Sigmoid colon (tissue), 7 donors: Measurements from ENCODE around the gene SMAD3. TPM values are rescaled to one million over a fixed set of nuclear protein-coding genes. Genes with fewer than 3 reads are reported as not detected.

ENCODE experiments used
- DNase-seq: peaks from one replicate; pipeline ENCODE4 v3.0.0-alpha.2; 2019
- H3K27ac ChIP-seq, 4 donors: fragments of 200-600 bp; sonication (generic); one replicate each; pipeline ENCODE4 v1.5.1; 2016 to 2019; ENCODE audit warnings: mild to moderate bottlenecking in 1 of 4
- H3K27me3 ChIP-seq, 3 donors: fragments of 200-600 bp; sonication (generic); one replicate each; pipeline ENCODE4 v1.5.1; 2019; ENCODE audit warnings: mild to moderate bottlenecking in 1 of 3
- H3K36me3 ChIP-seq, 4 donors: fragments of 200-600 bp; sonication (generic); one replicate each; pipeline ENCODE4 v1.5.1; 2016 to 2019
- H3K4me1 ChIP-seq, 4 donors: fragments of 200-600 bp; sonication (generic); one replicate each; pipeline ENCODE4 v1.5.1; 2017 to 2019
- H3K4me3 ChIP-seq, 4 donors: fragments of 200-600 bp; sonication (generic); one replicate each; pipeline ENCODE4 v1.5.1; 2017 to 2019; ENCODE audit warnings: mild to moderate bottlenecking in 2 of 4, moderate library complexity in 1 of 4
- H3K9me3 ChIP-seq, 4 donors: fragments of 200-600 bp in 3 of 4; sonication (generic) in 3 of 4; one replicate each; pipeline versions ENCODE4 v1.5.1 to v1.6.1; 2013 to 2019
- CTCF ChIP-seq, 4 experiments: fragments of 450-650 bp in 3 of 4; fragments of 200-600 bp in 1 of 4; IDR thresholded peaks; one replicate each; pipeline ENCODE4 v1.5.1; 2016 to 2019; ENCODE audit warnings: antibody characterized with exemption in 4 of 4, mild to moderate bottlenecking in 3 of 4, moderate library complexity in 2 of 4
- EP300 ChIP-seq, 4 donors: sonication (generic); formaldehyde crosslinking; IDR thresholded peaks; one replicate each; pipeline ENCODE4 v1.6.1; 2017; ENCODE audit warnings: antibody characterized with exemption in 4 of 4
- POLR2A ChIP-seq, 2 donors: fragments of 450-650 bp; IDR thresholded peaks; one replicate each; pipeline ENCODE4 v1.6.1; 2016; ENCODE audit warnings: antibody characterized with exemption in 2 of 2, mild to moderate bottlenecking in 2 of 2, moderate library complexity in 2 of 2
- POLR2AphosphoS5 ChIP-seq, 4 donors: sonication (generic); formaldehyde crosslinking; IDR thresholded peaks; one replicate each; pipeline ENCODE4 v1.6.1; 2017; ENCODE audit warnings: antibody characterized with exemption in 4 of 4
- WGBS, 2 donors: extraction: QIAGEN DNeasy Blood & Tissue Kit; methylation state at CpG; one replicate each; pipeline ENCODE4 v1.1.7; 2013; 5-methylcytosine and 5-hydroxymethylcytosine counted together
- intact Hi-C: fragments of 100-400 bp; cut with DNase I; formaldehyde crosslinking; loops from one replicate; pipeline ENCODE4 v1.15.1; 2023
- polyA plus RNA-seq, 3 donors: library from polyadenylated mRNA; stranded (reverse); fragments of 200-250 nt; gene quantifications; one replicate each; pipeline ENCODE4 v1.2.3, GENCODE V29; 2013
- total RNA-seq, 4 donors: library from RNA; depleted of rRNA; stranded (reverse); fragments of >200 nt; gene quantifications; one replicate each; pipeline ENCODE4 v1.1.0, GENCODE V29; 2016
- donor health status: healthy with polysubstance abuse.
- donor health status: Bipolar disorder and iron deficiency.
- donor health status: healthy.

Gene SMAD3
- total and polyA plus RNA-seq, 7 donors, result 12.5 to 28.2 (median 18.4) TPM

- intact Hi-C loops, result no loop called here
- H3K36me3 ChIP-seq, result no peaks in the 10 kb centered on the region
- 40 to 73% methylated on average over 10 of the region's 10 CpGs for WGBS, 2 donors
- H3K27ac ChIP-seq, result peak overlapping the region; percentile 59 to 81 (median 74)
- peak in 1 of 4 donors; percentile 5 for TF ChIP-seq POLR2AphosphoS5 (IDR thresholded peaks at IDR 0.05)
- TF ChIP-seq POLR2A (IDR thresholded peaks at IDR 0.05), result no peak
- no peak for TF ChIP-seq EP300 (IDR thresholded peaks at IDR 0.05)
- TF ChIP-seq CTCF (IDR thresholded peaks at IDR 0.05), result no peak
- peak; percentile 77 for DNase-seq
- H3K27me3 ChIP-seq, result no peaks in the 10 kb centered on the region
- no peaks in the 10 kb centered on the region for H3K9me3 ChIP-seq
- peak overlapping the region in 1 of 4 donors; percentile 7 for H3K4me3 ChIP-seq
- peaks cover 0 to 91% (median 62%) of the 10 kb centered on the region in 4 donors for H3K4me1 ChIP-seq
Observed at GRCh38 chr15:67080900-67081431, 15.6 kb downstream of the SMAD3 start.

GRCh38 chr15:67082007-67082536 is 16.7 kb downstream of the SMAD3 start:
- no peaks in the 10 kb centered on the region for H3K27me3 ChIP-seq
- H3K27ac ChIP-seq, result peak overlapping the region in 2 of 4 donors; percentile 76 to 81
- H3K4me3 ChIP-seq, result no peak overlapping the region
- peaks cover 0 to 91% (median 62%) of the 10 kb centered on the region in 4 donors for H3K4me1 ChIP-seq
- TF ChIP-seq POLR2A (IDR thresholded peaks at IDR 0.05), result no peak
- TF ChIP-seq EP300 (IDR thresholded peaks at IDR 0.05), result no peak
- TF ChIP-seq CTCF (IDR thresholded peaks at IDR 0.05), result no peak
- TF ChIP-seq POLR2AphosphoS5 (IDR thresholded peaks at IDR 0.05), result no peak
- H3K9me3 ChIP-seq, result no peaks in the 10 kb centered on the region
- intact Hi-C loops, result no loop called here
- 37 to 45% methylated on average over 3 of the region's 3 CpGs for WGBS, 2 donors
- no peaks in the 10 kb centered on the region for H3K36me3 ChIP-seq
- no peak for DNase-seq

GRCh38 chr15:67083135-67083762 is 17.8 kb downstream of the SMAD3 start:
- H3K4me3 ChIP-seq, result no peak overlapping the region
- no peaks in the 10 kb centered on the region for H3K9me3 ChIP-seq
- TF ChIP-seq CTCF (IDR thresholded peaks at IDR 0.05), result no peak
- no peak for TF ChIP-seq POLR2A (IDR thresholded peaks at IDR 0.05)
- TF ChIP-seq POLR2AphosphoS5 (IDR thresholded peaks at IDR 0.05), result no peak
- no peak for TF ChIP-seq EP300 (IDR thresholded peaks at IDR 0.05)
- no peaks in the 10 kb centered on the region for H3K36me3 ChIP-seq
- no peak for DNase-seq
- no peaks in the 10 kb centered on the region for H3K27me3 ChIP-seq
- H3K4me1 ChIP-seq, result peaks cover 0 to 91% (median 63%) of the 10 kb centered on the region in 4 donors
- H3K27ac ChIP-seq, result peak overlapping the region in 1 of 4 donors; percentile 23
- intact Hi-C loops, result no loop called here
- WGBS, 2 donors, result 55 to 83% methylated on average over 12 of the region's 12 CpGs

- no peak overlapping the region for H3K4me3 ChIP-seq
- TF ChIP-seq POLR2AphosphoS5 (IDR thresholded peaks at IDR 0.05) (no peak), POLR2A (IDR thresholded peaks at IDR 0.05) (no peak), EP300 (IDR thresholded peaks at IDR 0.05) (no peak), CTCF (IDR thresholded peaks at IDR 0.05) (no peak)
- H3K27ac ChIP-seq, result no peak overlapping the region
- intact Hi-C loops, result no loop called here
- H3K4me1 ChIP-seq, result peaks cover 0 to 95% (median 68%) of the 10 kb centered on the region in 4 donors
- no peaks in the 10 kb centered on the region for H3K9me3 ChIP-seq
- no peak for DNase-seq
- no peaks in the 10 kb centered on the region for H3K27me3 ChIP-seq
- 80 to 84% methylated on average over 7 of the region's 7 CpGs for WGBS, 2 donors
- H3K36me3 ChIP-seq, result no peaks in the 10 kb centered on the region
Observed at GRCh38 chr15:67084561-67084960, 19.2 kb downstream of the SMAD3 start.
